WTC11 (cell line): ENCODE data around the gene FLT4.

Source experiments
- NFYB ChIP-seq: sonication (generic); formaldehyde crosslinking; conservative IDR thresholded peaks from 2 replicates; pipeline ENCODE4 v1.8.0; 2022; ENCODE audit warnings: low read depth, missing genetic modification reagents
- SP1 ChIP-seq: sonication (generic); formaldehyde crosslinking; conservative IDR thresholded peaks from 2 replicates; pipeline ENCODE4 v1.8.1; 2022; ENCODE audit warnings: missing genetic modification reagents

GRCh38 chr5:180563994-180564393 lies 85.4 kb downstream of the FLT4 start:
- TF ChIP-seq SP1 (CRISPR knock-in tag) (no peak), NFYB (CRISPR knock-in tag) (no peak)
